Calu3 (cell line): ENCODE measurements around the gene AKT3. TPM values are rescaled to one million over a fixed set of nuclear protein-coding genes. Genes with fewer than 3 reads are reported as not detected.
"Not testable (repeated sequence)": the region's sequence is repeated elsewhere in the genome, so short reads cannot be mapped to it uniquely, and the experiment has no call there.

Experiments used
- BruUV-seq: library from RNA; stranded (reverse); fragments of 400-500 nt; replicated peaks from 2 replicates; lab custom pipeline; 2021; lab: Mats Ljungman, UMichigan
- CTCF ChIA-PET: fragments of 300-600 bp; sonication (Branson Sonifier 250); formaldehyde crosslinking; loops from one replicate; lab custom pipeline; 2022; ENCODE audit warnings: antibody characterized with exemption; lab: Charles Lee
- DNase-seq: peaks from one replicate; pipeline ENCODE4 v3.0.0; 2022
- H3K27ac Mint-ChIP-seq: one replicate; pipeline ENCODE4 v1.8.0; 2022; ENCODE audit warnings: mixed read lengths; ENCODE audit not compliant: unreplicated experiment
- H3K27me3 Mint-ChIP-seq: one replicate; pipeline ENCODE4 v1.8.0; 2022; ENCODE audit warnings: mixed read lengths; ENCODE audit not compliant: unreplicated experiment
- H3K36me3 Mint-ChIP-seq: one replicate; pipeline ENCODE4 v1.8.0; 2022; ENCODE audit warnings: mild to moderate bottlenecking, moderate library complexity, mixed read lengths; ENCODE audit not compliant: insufficient read depth, unreplicated experiment
- H3K4me1 Mint-ChIP-seq: one replicate; pipeline ENCODE4 v1.8.0; 2022; ENCODE audit warnings: mild to moderate bottlenecking, low read depth, mixed read lengths; ENCODE audit not compliant: unreplicated experiment
- H3K4me3 Mint-ChIP-seq: one replicate; pipeline ENCODE4 v1.8.0; 2022; ENCODE audit warnings: mild to moderate bottlenecking, low read depth, moderate library complexity, mixed read lengths; ENCODE audit not compliant: unreplicated experiment
- H3K9me3 Mint-ChIP-seq: one replicate; pipeline ENCODE4 v1.8.0; 2022; ENCODE audit warnings: low read depth, mixed read lengths; ENCODE audit not compliant: unreplicated experiment
- CTCF ChIP-seq: fragments of 200-600 bp; IDR thresholded peaks from one replicate; pipeline ENCODE4 v1.8.0; 2022; ENCODE audit warnings: antibody characterized with exemption; ENCODE audit not compliant: unreplicated experiment
- intact Hi-C: fragments of 100-400 bp; cut with micrococcal nuclease; formaldehyde crosslinking; loops from one replicate; pipeline ENCODE4 v1.10.0; 2022; ENCODE audit not compliant: unreplicated experiment
- total RNA-seq: library from RNA; stranded (reverse); gene quantifications from 2 replicates; pipeline ENCODE4 v1.2.3, GENCODE V29; 2022

Gene AKT3
- total RNA-seq, 1 experiment from 2014 or later, result 81.2 TPM

GRCh38 chr1:243834130-243834529, 15.9 kb downstream of the AKT3 start:
- intact Hi-C loops, result no loop called here

GRCh38 chr1:243831463-243831862, 18.6 kb downstream of the AKT3 start:
- CTCF ChIA-PET, result no interaction called here
- H3K27ac Mint-ChIP-seq, result no peak overlapping the region
- no peak overlapping the region for H3K4me3 Mint-ChIP-seq
- peaks cover 5% of the 10 kb centered on the region for H3K36me3 Mint-ChIP-seq
- TF ChIP-seq CTCF, result no peak
- H3K9me3 Mint-ChIP-seq, result peaks cover 8% of the 10 kb centered on the region
- no peak for DNase-seq
- peaks cover 16% of the 10 kb centered on the region for H3K4me1 Mint-ChIP-seq
- intact Hi-C loops, result no loop called here
- no TSS peak for BruUV-seq
- no peaks in the 10 kb centered on the region for H3K27me3 Mint-ChIP-seq

More at GRCh38 chr1:243834130-243834529, 15.9 kb downstream of the AKT3 start:
- no peaks in the 10 kb centered on the region for H3K27me3 Mint-ChIP-seq
- no peak for TF ChIP-seq CTCF
- H3K4me3 Mint-ChIP-seq, result no peak overlapping the region
- CTCF ChIA-PET, result no interaction called here
- peaks cover 8% of the 10 kb centered on the region for H3K4me1 Mint-ChIP-seq
- peaks cover 8% of the 10 kb centered on the region for H3K9me3 Mint-ChIP-seq
- no peak for DNase-seq
- peaks cover 5% of the 10 kb centered on the region for H3K36me3 Mint-ChIP-seq
- no peak overlapping the region for H3K27ac Mint-ChIP-seq
- no TSS peak for BruUV-seq

- H3K36me3 Mint-ChIP-seq, result no peaks in the 10 kb centered on the region
- CTCF ChIA-PET, result no interaction called here
- BruUV-seq, result no TSS peak
These were observed 22.8 kb downstream of the AKT3 start for GRCh38 chr1:243827206-243827605.

GRCh38 chr1:243824907-243825306, 25.1 kb downstream of the AKT3 start:
- Mint-ChIP-seq H3K4me1 (peaks cover 15% of the 10 kb centered on the region), H3K9me3 (peaks cover 12% of the 10 kb centered on the region)
- intact Hi-C loops, BruUV-seq, DNase-seq, H3K4me3 Mint-ChIP-seq, H3K36me3 Mint-ChIP-seq, H3K27me3 Mint-ChIP-seq, H3K27ac Mint-ChIP-seq, CTCF ChIA-PET: not testable (repeated sequence)

More at GRCh38 chr1:243827206-243827605, 22.8 kb downstream of the AKT3 start:
- intact Hi-C loops, result no loop called here
- no peak for DNase-seq
- Mint-ChIP-seq H3K27me3 (no peaks in the 10 kb centered on the region), H3K4me3 (no peak overlapping the region), H3K9me3 (peaks cover under 1% of the 10 kb centered on the region), H3K27ac (peak overlapping the region; percentile 50), H3K4me1 (peaks cover 8% of the 10 kb centered on the region)
- no peak for TF ChIP-seq CTCF

- H3K4me1 Mint-ChIP-seq, result peaks cover 7% of the 10 kb centered on the region
- TF ChIP-seq CTCF, result no peak
- H3K9me3 Mint-ChIP-seq, result peaks cover 12% of the 10 kb centered on the region
- H3K27me3 Mint-ChIP-seq, result no peaks in the 10 kb centered on the region
- BruUV-seq, result no TSS peak
- no peak overlapping the region for H3K4me3 Mint-ChIP-seq
- no peak for DNase-seq
- no peaks in the 10 kb centered on the region for H3K36me3 Mint-ChIP-seq
- intact Hi-C loops, result no loop called here
- H3K27ac Mint-ChIP-seq, result no peak overlapping the region
- CTCF ChIA-PET, result interaction anchor here (1.3 kb wide), 1 partner anchor 23 kb away, joined by 3 read pairs; no protein-coding TSS in a partner anchor
These were observed 28.8 kb downstream of the AKT3 start for GRCh38 chr1:243821177-243821680.
